Activated CD4-positive, alpha-beta memory T cell treated with anti-CD3 and anti-CD28 coated beads, Interleukin-2, amount 10 ng/mL, durations not matched to agents 7 days and 5 days (primary cell): Measurements from ENCODE around the gene CMTM2. TPM values are rescaled to one million over a fixed set of nuclear protein-coding genes. Genes with fewer than 3 reads are reported as not detected.
"Not testable (repeated sequence)": the region's sequence is repeated elsewhere in the genome, so short reads cannot be mapped to it uniquely, and the experiment has no call there.

Experiments
- CTCF ChIA-PET: fragments of 350-600 bp; sonication (Branson Sonifier 250); formaldehyde crosslinking; loops from one replicate; lab custom pipeline; 2021; ENCODE audit warnings: antibody characterized with exemption, inconsistent platforms; lab: Charles Lee
- POLR2A ChIA-PET: fragments of 350-600 bp; sonication (Branson Sonifier 250); formaldehyde crosslinking; loops from one replicate; lab custom pipeline; 2021; ENCODE audit warnings: antibody characterized with exemption; lab: Charles Lee
- DNase-seq: peaks from one replicate; pipeline ENCODE4 v3.0.0-alpha.2; 2020
- H3K27ac Mint-ChIP-seq: one replicate; pipeline ENCODE4 v1.8.0; 2021; ENCODE audit warnings: mild to moderate bottlenecking, mixed read lengths
- H3K27me3 Mint-ChIP-seq: one replicate; pipeline ENCODE4 v1.8.0; 2021; ENCODE audit warnings: mixed read lengths
- H3K36me3 Mint-ChIP-seq: one replicate; pipeline ENCODE4 v1.8.0; 2021; ENCODE audit warnings: low read depth, mixed read lengths
- H3K4me1 Mint-ChIP-seq: one replicate; pipeline ENCODE4 v1.8.0; 2021; ENCODE audit warnings: mixed read lengths
- H3K4me3 Mint-ChIP-seq: one replicate; pipeline ENCODE4 v1.8.0; 2021; ENCODE audit warnings: mild to moderate bottlenecking, mixed read lengths
- H3K9me3 Mint-ChIP-seq: one replicate; pipeline ENCODE4 v1.8.0; 2021; ENCODE audit warnings: mixed read lengths
- total RNA-seq, 2 experiments: library from RNA; stranded (reverse); gene quantifications; one replicate each; pipeline ENCODE4 v1.2.3, GENCODE V29; 2021

The CMTM2 gene
- total RNA-seq, 2 experiments from 2014 or later, result 0.43 to 0.83 TPM

GRCh38 chr16:66627611-66628378 lies 48.5 kb downstream of the CMTM2 start:
- DNase-seq, CTCF ChIA-PET, POLR2A ChIA-PET, H3K36me3 Mint-ChIP-seq, H3K4me3 Mint-ChIP-seq, H3K4me1 Mint-ChIP-seq, H3K27me3 Mint-ChIP-seq, H3K9me3 Mint-ChIP-seq, H3K27ac Mint-ChIP-seq: not testable (repeated sequence)

- no peak for DNase-seq
- Mint-ChIP-seq H3K27ac (no peak overlapping the region), H3K4me3 (no peak overlapping the region), H3K36me3 (no peaks in the 10 kb centered on the region), H3K4me1 (no peaks in the 10 kb centered on the region), H3K27me3 (no peaks in the 10 kb centered on the region), H3K9me3 (no peaks in the 10 kb centered on the region)
- ChIA-PET CTCF (interaction anchor here (1.1 to 1.9 kb wide), 2 partner anchors 21 kb away, joined by 3 to 4 read pairs; no protein-coding TSS in a partner anchor), POLR2A (no interaction called here)
Observed at GRCh38 chr16:66629856-66630255, 50.6 kb downstream of the CMTM2 start.

- POLR2A ChIA-PET, H3K4me3 Mint-ChIP-seq, CTCF ChIA-PET: not testable (repeated sequence)
Observed at GRCh38 chr16:66630561-66631260, 51.4 kb downstream of the CMTM2 start.

GRCh38 chr16:66631558-66631957 lies 52.3 kb downstream of the CMTM2 start:
- H3K9me3 Mint-ChIP-seq, H3K4me3 Mint-ChIP-seq, H3K27me3 Mint-ChIP-seq, H3K4me1 Mint-ChIP-seq, H3K27ac Mint-ChIP-seq, DNase-seq, POLR2A ChIA-PET, H3K36me3 Mint-ChIP-seq: not testable (repeated sequence)
- CTCF ChIA-PET, result interaction anchor here (1.0 kb wide), 1 partner anchor 19 kb away, joined by 4 read pairs; no protein-coding TSS in a partner anchor

More at GRCh38 chr16:66630561-66631260, 51.4 kb downstream of the CMTM2 start:
- H3K36me3 Mint-ChIP-seq, H3K27me3 Mint-ChIP-seq, H3K27ac Mint-ChIP-seq, H3K9me3 Mint-ChIP-seq, DNase-seq, H3K4me1 Mint-ChIP-seq: not testable (repeated sequence)

- ChIA-PET POLR2A (no interaction called here), CTCF (interaction anchor here (1.0 to 1.9 kb wide), 3 partner anchors 16 to 196 kb away, joined by 3 to 7 read pairs (median 3); partner anchors contain the start of gene NAE1)
- no peaks in the 10 kb centered on the region for H3K4me1 Mint-ChIP-seq
- H3K9me3 Mint-ChIP-seq, result no peaks in the 10 kb centered on the region
- no peak for DNase-seq
- H3K4me3 Mint-ChIP-seq, result no peak overlapping the region
- H3K36me3 Mint-ChIP-seq, result no peaks in the 10 kb centered on the region
- no peak overlapping the region for H3K27ac Mint-ChIP-seq
- peaks cover 2% of the 10 kb centered on the region for H3K27me3 Mint-ChIP-seq
Observed at GRCh38 chr16:66634527-66635196, 55.4 kb downstream of the CMTM2 start.

GRCh38 chr16:66635406-66635805 lies 56.1 kb downstream of the CMTM2 start:
- ChIA-PET POLR2A (no interaction called here), CTCF (interaction anchor here (1.0 to 1.9 kb wide), 3 partner anchors 15 to 195 kb away, joined by 3 to 7 read pairs (median 3); partner anchors contain the start of gene NAE1)
- no peaks in the 10 kb centered on the region for H3K9me3 Mint-ChIP-seq
- peaks cover 2% of the 10 kb centered on the region for H3K27me3 Mint-ChIP-seq
- H3K27ac Mint-ChIP-seq, result no peak overlapping the region
- H3K4me3 Mint-ChIP-seq, result no peak overlapping the region
- DNase-seq, result no peak
- no peaks in the 10 kb centered on the region for H3K4me1 Mint-ChIP-seq
- H3K36me3 Mint-ChIP-seq, result no peaks in the 10 kb centered on the region

DNA sequence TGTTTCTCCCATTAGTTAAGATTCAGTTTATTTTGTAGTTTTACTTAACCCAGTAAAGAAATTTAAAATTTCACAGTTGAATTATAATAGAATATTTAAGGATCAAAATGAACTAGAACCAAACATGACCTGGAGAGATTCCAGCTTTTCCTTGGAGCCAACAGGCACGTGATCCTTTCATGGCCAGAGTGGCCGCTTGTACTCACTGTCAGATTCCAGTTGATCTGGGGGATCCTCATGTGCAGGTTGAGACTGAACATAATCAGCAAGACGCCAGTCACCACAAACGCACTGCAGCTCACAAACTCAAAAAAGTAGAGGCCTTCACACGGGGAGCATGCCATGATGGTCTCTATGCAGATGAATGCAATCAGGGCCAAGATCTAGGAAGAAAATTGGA lies 56.9 kb downstream of the CMTM2 start:
- no peak for DNase-seq
- H3K27ac Mint-ChIP-seq, result no peak overlapping the region
- H3K27me3 Mint-ChIP-seq, result peaks cover 2% of the 10 kb centered on the region
- ChIA-PET POLR2A (no interaction called here), CTCF (interaction anchor here (1.9 kb wide), 1 partner anchor 14 kb away, joined by 7 read pairs; no protein-coding TSS in a partner anchor)
- no peaks in the 10 kb centered on the region for H3K36me3 Mint-ChIP-seq
- H3K4me1 Mint-ChIP-seq, result no peaks in the 10 kb centered on the region
- H3K9me3 Mint-ChIP-seq, result no peaks in the 10 kb centered on the region
- H3K4me3 Mint-ChIP-seq, result no peak overlapping the region

DNA sequence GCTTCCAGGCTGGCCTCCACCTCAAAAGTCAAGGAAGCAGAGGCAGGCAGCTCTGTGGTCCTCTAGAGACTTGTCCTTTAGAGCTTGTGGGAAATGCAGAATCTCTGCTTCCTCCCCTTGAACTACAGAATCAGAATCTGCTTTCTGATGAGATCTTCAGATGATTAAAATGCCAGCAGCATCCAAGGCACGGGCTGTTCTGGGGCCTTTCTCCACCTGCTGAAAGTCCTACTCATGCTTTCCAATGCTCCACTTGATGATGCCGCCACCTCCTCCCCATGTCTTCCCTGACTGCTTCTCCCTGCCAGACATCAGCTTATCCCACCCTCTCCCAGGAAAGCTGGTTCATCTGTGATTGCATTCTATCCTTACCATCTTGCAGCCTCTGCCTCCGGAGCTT lies 58.5 kb downstream of the CMTM2 start:
- POLR2A ChIA-PET, result no interaction called here
- H3K27me3 Mint-ChIP-seq, result peaks cover 2% of the 10 kb centered on the region

More for the DNA sequence above, 58.5 kb downstream of the CMTM2 start:
- Mint-ChIP-seq H3K4me3 (no peak overlapping the region), H3K27ac (no peak overlapping the region), H3K9me3 (no peaks in the 10 kb centered on the region), H3K4me1 (no peaks in the 10 kb centered on the region), H3K36me3 (no peaks in the 10 kb centered on the region)
- CTCF ChIA-PET, result interaction anchor here (0.7 to 1.2 kb wide), 2 partner anchors 12 to 13 kb away, joined by 3 read pairs; no protein-coding TSS in a partner anchor
- no peak for DNase-seq

Other genes starting within 250 kb of the CMTM2 start
- gene CDH5, start 212.8 kb upstream of the CMTM2 start, total RNA-seq, result not detected
- gene BEAN1, start 152.2 kb upstream of the CMTM2 start, total RNA-seq, result not detected
- 10 to 100 TPM; 13.4 to 13.9 TPM for gene TK2, start 29.3 kb upstream of the CMTM2 start, total RNA-seq
- gene CKLF, start 26.9 kb upstream of the CMTM2 start, total RNA-seq, result 100 to 1,000 TPM; 183 to 188 TPM
- gene CMTM1, start 13.0 kb upstream of the CMTM2 start, total RNA-seq, result 10 to 100 TPM; 16.6 to 17.8 TPM
- gene CMTM3, start 25.2 kb downstream of the CMTM2 start, total RNA-seq, result 100 to 1,000 TPM; 111 TPM
- under 1 TPM; 0.53 to 0.58 TPM for gene CMTM4, start 117.3 kb downstream of the CMTM2 start, total RNA-seq
- gene DYNC1LI2, start 172.1 kb downstream of the CMTM2 start, total RNA-seq, result 10 to 100 TPM; 50.1 to 52.9 TPM
- under 1 TPM in 1 of 2 experiments, not detected in 1; 0.15 TPM for gene TERB1, start 222.1 kb downstream of the CMTM2 start, total RNA-seq